ENCODE measurements around the gene NIBAN1.

DNA sequence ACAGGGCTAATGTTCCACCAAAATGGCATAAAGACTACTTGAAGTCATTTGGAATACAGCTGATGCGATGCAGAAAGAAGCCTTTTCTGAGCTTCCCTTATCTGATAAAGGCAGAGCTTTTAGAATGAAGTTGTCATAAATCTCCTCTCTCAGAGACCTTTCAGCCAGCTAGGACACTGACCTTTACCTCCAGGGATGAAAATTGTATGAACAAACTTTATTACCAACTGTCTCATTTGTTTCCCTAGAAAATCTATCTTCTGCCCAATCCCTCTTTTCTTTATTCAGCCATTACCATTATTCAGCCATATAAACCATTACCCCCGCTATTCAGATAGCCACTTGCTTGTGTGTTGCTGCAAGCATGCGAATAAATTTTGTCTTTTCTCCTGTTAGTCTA, 41.3 kb upstream of the NIBAN1 start:
- TF ChIP-seq TAF1 (IDR thresholded peaks at IDR 0.05; ENCODE audit: low read depth, low read length) (no peak), POLR2AphosphoS5 (IDR thresholded peaks at IDR 0.05; ENCODE audit: low read depth, low read length) (no peak)

All from GM12891 (cell line).